LNCaP clone FGC (cell line): ENCODE data around the gene RAB25.

ENCODE experiments used
- DNase-seq: peaks from one replicate; pipeline ENCODE4 v3.0.0-alpha.2; 2011; ENCODE audit warnings: low read depth
- H3K4me3 ChIP-seq: 2 replicates; pipeline ENCODE4 v1.5.1; 2011; ENCODE audit warnings: mild to moderate bottlenecking, low read depth, low read length, control low read depth
- CTCF ChIP-seq: IDR thresholded peaks from 2 replicates; pipeline ENCODE4 v1.5.1; 2012; ENCODE audit warnings: mild to moderate bottlenecking; ENCODE audit not compliant: control insufficient read depth, insufficient read depth; ENCODE audit errors: extremely low read depth

Gene RAB25

GRCh38 chr1:156054500-156055280 is 6.3 kb upstream of the RAB25 start, which contains the start of gene LAMTOR2:
TSS of gene LAMTOR2 (plus strand) at chr1:156054782. CDS start at chr1:156054890, 108 bp downstream.
- TF ChIP-seq CTCF = 0 out of 2 replicates have a peak, but pooled peaks have one; percentile 2
- peak within 1 kb of the TSS; percentile 92 for H3K4me3 ChIP-seq
- peak; percentile 84 for DNase-seq

- peak overlapping the region; percentile 92 for H3K4me3 ChIP-seq
- no peak for TF ChIP-seq CTCF
- no peak for DNase-seq
These were observed 5.5 kb upstream of the RAB25 start for GRCh38 chr1:156055281-156056048.

- TF ChIP-seq CTCF = no peak
- DNase-seq = no peak
- H3K4me3 ChIP-seq = no peak overlapping the region
These were observed 4.6 kb upstream of the RAB25 start for GRCh38 chr1:156056326-156056849.

- no peak for TF ChIP-seq CTCF
- DNase-seq = no peak
- H3K4me3 ChIP-seq = peak overlapping the region; percentile 93
These were observed 1.2 kb downstream of the RAB25 start for GRCh38 chr1:156062189-156062588.

GRCh38 chr1:156063997-156064285 is 3.0 kb downstream of the RAB25 start:
- TF ChIP-seq CTCF = no peak
- DNase-seq = no peak
- no peak overlapping the region for H3K4me3 ChIP-seq

- no peak overlapping the region for H3K4me3 ChIP-seq
- no peak for DNase-seq
- TF ChIP-seq CTCF = no peak
These were observed 3.7 kb downstream of the RAB25 start for GRCh38 chr1:156064615-156065014.
